IPS-11a (cell line): ENCODE data around the gene ACTN3.
A peak's percentile ranks its signal among the peaks of the same experiment; 100 is the strongest.
"Not testable (repeated sequence)": the region's sequence is repeated elsewhere in the genome, so short reads cannot be mapped to it uniquely, and the experiment has no call there.

Experiments
- H3K4me3 ChIP-seq: one replicate; pipeline ENCODE4 v1.5.1; 2013; ENCODE audit warnings: low read depth, low read length, control low read depth

ACTN3 gene

GRCh38 chr11:66562907-66563583 lies 16.3 kb downstream of the ACTN3 start:
- no peak overlapping the region for H3K4me3 ChIP-seq

- H3K4me3 ChIP-seq, result no peak overlapping the region
These were observed 17.1 kb downstream of the ACTN3 start for GRCh38 chr11:66563832-66564231.

DNA sequence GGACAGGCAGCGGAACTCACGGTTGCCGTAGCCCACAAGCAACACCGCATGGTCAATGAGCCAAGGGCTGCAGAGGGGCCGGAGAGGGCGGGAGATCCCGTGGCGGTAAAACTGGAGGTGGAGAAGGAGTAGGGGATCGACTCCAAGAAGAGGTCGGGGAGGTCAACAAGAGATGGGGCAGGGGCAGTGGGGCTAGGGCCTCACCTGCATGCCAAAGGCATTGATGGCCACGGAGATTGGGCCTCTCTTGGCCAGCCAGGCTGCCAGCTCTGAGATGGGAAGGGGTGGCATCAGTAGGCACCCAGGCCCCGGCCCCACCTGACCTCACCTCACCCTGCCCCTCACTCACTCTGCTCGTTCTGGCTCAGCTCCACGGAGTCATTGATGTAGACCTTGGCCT lies 17.8 kb downstream of the ACTN3 start:
- H3K4me3 ChIP-seq, result no peak overlapping the region

GRCh38 chr11:66564984-66565383 lies 18.3 kb downstream of the ACTN3 start:
- no peak overlapping the region for H3K4me3 ChIP-seq

DNA sequence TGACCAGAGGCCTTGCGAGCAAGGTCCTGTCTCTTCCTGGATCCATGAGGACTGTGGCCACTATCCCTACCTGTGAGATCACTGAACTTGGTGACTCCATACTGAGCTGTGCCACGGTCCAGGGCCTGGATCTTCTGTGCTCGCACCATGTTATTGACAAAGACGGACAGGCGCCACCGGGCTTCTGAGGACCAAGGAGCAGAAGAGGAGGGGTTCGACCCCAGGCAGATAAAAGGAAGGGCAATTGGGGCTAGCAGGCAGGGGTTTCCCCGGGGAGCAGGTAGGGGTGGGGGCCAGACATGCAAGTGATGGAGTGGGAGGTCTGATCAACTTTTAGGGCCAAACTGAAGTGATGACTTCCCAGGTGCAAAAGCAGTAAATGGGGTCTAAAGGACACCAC lies 19.5 kb downstream of the ACTN3 start:
- no peak overlapping the region for H3K4me3 ChIP-seq

- no peak overlapping the region for H3K4me3 ChIP-seq
These were observed 21.1 kb downstream of the ACTN3 start for GRCh38 chr11:66567787-66568123.

DNA sequence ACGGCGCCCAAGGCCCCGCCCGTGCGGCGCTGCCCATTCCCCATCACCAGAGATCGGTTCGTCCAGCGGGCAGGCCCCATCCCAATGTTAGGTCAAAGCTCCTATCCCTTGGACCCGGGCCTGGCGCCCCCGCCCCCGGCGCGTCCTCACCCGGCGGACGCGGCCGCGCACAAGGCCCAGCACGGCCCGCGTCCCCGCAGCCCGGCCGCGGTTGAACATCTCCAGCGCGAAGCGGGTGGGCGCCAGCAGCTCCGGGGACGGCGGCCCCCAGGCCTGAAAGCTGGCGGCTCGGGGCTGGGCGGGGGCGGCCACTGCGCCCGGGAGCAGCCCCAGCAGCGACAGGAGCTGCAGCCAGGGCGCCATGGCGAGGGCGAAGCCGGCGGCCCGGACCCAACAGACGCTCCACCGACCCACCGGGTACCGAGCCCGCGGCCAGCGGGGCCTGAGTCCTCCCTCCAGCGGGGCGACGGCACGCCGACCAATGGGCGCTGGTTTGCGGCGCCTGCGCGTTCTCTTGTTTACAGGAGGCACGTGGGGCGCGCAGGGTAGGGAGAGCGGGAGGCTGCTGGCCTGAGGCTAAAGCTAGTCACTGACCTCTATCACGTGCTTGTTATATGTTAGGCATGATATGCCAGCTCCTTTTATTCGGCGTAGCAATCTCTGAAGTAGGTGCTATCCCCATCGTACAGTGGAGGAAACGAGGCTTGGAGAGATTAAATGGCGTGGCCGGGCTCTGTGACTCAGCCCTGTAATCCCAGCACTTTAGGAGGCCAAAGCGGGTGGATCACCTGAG lies 21.6 kb downstream of the ACTN3 start, which contains the start of gene CTSF:
Gene CTSF (minus strand): TSS at position 483 of the 793 bp plus-strand sequence. CDS start 120 bp downstream, at position 363.
- H3K4me3 ChIP-seq, result no peak within 1 kb of the TSS

GRCh38 chr11:66569076-66569475 lies 22.4 kb downstream of the ACTN3 start:
- no peak overlapping the region for H3K4me3 ChIP-seq

DNA sequence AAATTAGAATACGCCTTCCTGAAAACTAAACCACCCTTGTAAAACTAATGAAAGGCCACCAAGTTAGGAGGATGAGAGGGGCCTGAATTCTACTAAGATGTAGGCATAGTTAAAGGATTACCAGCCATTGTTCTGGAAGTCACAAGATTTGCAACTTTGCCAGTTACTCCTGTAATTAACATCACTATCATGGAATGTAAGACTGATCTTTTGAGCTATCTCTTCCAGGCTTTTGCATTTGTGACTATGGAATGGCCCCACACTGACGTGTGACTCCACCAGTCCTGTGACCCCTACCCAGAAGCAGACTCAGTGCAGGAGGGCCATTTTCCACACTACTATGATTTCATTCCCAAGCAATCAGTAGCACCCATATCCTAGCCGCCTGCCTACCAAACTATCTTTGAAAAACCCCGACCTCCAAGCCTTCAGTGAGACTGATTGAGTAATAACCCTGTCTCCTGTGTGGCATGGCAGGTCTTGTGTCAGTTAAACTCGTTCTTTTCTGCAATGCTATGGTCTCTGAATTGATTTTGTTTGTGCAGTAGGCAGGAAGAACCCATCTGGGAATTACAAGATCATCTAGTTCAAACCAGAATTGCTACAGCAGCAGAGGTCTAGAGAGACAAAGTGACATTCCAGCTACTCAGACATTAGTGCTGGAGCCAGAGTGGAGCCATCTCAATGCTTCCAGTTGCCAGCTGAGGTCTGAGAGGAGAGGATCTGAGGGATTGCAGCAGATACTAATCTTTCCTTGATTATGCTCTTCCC lies 23.6 kb downstream of the ACTN3 start:
- no peak overlapping the region for H3K4me3 ChIP-seq

- no peak overlapping the region for H3K4me3 ChIP-seq
These were observed 24.1 kb downstream of the ACTN3 start for GRCh38 chr11:66570850-66571180.

DNA sequence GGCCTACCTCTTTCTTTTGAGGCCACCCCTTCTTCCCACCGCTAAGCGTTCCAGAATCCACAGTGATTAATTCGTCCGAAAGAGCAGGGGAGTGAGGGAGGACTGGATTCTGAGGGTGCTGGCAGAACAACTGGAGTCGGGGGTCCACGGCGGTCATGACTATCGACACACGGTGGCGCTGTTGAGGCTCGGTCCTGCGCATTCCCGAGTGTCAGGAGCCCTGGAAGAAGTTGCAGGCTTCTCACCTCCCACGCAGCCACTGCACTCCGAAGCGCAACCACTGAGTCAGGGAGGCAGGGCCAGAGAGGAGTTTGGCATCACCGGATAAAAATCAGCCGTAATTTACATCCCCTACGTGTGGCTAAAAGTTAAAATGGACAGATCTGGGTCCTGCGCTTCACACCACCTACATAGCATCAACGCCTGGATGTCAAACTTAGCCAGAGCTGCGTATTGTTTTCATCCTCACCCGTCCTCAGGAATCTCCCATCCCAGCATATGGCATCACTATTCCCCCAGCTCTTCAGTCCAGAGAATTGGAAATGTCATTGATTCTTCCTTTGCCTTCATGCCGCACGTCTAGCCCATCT lies 32.4 kb downstream of the ACTN3 start:
- H3K4me3 ChIP-seq, result no peak overlapping the region

- no peak overlapping the region for H3K4me3 ChIP-seq
These were observed 34.1 kb downstream of the ACTN3 start for GRCh38 chr11:66580803-66581202.

- no peak overlapping the region for H3K4me3 ChIP-seq
These were observed 34.6 kb downstream of the ACTN3 start for GRCh38 chr11:66581261-66581660.

DNA sequence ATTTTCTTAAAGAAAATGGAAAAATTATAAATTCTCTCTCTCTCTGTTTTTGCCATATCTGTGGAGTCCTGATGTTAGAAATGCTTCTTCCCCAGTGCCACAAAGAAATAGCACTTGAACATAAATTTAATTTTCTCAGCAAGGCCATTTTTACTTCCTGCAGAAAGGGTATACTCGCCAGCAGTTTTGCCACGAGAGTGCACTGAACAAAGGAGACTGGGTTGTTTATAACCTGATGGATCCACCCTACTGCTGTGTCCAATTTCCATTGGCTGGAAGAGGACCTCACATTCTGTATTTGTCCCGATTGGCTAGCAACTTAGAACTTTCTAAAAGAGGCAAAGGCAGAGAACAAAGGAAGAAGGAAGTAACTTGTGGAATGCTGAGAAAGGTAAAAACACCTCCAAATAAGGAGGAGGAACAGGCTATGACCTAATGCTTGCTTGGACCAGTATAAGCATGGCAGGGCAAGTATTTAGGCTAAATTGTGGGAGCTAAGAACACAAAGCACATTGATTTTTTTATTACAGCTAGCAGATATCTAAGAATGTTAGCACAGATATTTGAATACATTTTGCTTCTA lies 36.0 kb downstream of the ACTN3 start:
- not testable (repeated sequence) for H3K4me3 ChIP-seq

DNA sequence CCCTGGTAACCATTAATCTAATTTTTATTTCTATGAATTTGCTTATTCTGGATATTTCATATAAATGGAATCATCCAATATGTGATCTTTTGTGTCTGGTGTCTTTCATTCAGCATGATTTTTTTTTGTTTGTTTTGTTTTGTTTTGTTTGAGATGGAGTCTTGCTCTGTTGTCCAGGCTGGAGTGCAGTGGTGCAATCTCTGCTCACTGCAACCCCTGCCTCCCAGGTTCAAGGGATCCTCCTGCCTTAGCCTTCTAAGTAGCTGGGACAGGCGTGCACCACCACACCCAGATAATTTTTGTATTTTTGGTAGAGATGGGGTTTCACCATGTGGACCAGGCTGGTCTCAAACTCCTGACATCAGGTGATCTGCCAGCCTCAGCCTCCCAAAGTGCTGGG lies 38.7 kb downstream of the ACTN3 start:
- not testable (repeated sequence) for H3K4me3 ChIP-seq

- H3K4me3 ChIP-seq, result no peak overlapping the region
These were observed 39.4 kb downstream of the ACTN3 start for GRCh38 chr11:66586136-66586535.

DNA sequence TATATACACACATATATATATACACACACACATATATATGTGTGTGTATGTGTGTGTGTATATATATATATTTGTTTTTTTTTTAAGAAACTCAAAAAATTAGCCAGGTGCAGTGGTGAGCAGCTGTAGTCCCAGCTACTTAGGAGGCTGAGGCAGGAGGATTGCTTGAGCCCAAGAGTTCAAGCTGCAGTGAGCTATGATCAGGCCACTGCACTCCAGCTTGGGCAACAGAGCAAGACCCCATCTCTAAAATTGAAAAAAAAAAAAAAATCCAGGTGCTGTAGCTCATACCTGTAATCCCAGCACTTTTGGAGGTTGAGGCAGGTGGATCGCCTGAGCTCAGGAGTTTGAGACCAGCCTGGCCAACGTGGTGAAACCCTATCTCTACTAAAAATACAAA lies 42.6 kb downstream of the ACTN3 start:
- H3K4me3 ChIP-seq, result not testable (repeated sequence)

DNA sequence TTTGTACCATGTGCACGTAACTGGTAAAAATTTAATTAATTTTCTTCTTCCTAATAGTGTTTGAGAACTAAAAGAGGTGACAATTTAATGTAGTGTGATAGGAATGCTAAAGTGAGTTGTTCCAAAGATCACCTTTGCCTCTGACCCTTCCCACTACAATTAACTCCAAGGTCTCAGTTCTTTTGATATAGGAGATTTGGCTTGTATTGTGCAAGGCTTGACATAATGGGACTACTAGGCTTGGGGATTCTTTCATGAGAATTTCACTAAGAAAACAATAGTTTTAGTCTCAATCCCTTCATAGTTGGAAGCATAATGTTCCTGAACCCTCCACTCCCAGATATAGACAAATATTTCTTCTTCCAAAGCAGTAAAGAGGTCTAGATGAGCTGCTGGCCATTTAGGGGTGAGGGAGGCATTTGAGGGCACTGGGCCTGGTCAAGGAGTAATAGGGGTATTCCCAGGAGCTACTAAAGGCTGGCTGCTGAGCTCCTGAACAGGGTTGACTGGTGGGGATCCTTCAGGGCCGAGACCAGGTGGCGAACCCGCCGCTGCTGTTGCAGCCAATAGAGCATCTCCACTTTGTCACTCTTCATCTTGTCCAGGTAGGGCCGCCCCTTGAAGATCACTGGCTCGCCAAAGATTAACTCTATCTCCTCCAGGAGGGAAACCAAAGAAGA lies 43.4 kb downstream of the ACTN3 start:
- no peak overlapping the region for H3K4me3 ChIP-seq

DNA sequence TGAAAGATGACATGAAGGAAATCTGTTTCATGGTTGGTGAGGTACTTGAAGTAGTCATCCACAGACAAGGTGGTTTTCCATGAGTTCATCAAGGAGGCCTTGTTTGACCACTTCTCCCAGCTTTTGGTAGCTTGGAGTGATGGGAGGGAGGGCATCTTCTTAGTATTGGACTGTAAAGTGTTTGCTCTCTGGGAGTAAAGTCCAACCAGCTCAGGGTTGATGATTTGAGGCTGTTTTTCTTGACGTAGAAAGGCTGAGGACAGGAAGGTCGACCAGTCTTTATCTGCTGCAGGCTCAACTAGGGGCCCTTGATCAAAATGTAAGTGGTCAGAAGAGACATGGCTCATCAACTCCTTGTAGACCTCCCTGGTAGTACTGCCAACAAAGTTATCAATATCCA lies 44.5 kb downstream of the ACTN3 start:
- no peak overlapping the region for H3K4me3 ChIP-seq

DNA sequence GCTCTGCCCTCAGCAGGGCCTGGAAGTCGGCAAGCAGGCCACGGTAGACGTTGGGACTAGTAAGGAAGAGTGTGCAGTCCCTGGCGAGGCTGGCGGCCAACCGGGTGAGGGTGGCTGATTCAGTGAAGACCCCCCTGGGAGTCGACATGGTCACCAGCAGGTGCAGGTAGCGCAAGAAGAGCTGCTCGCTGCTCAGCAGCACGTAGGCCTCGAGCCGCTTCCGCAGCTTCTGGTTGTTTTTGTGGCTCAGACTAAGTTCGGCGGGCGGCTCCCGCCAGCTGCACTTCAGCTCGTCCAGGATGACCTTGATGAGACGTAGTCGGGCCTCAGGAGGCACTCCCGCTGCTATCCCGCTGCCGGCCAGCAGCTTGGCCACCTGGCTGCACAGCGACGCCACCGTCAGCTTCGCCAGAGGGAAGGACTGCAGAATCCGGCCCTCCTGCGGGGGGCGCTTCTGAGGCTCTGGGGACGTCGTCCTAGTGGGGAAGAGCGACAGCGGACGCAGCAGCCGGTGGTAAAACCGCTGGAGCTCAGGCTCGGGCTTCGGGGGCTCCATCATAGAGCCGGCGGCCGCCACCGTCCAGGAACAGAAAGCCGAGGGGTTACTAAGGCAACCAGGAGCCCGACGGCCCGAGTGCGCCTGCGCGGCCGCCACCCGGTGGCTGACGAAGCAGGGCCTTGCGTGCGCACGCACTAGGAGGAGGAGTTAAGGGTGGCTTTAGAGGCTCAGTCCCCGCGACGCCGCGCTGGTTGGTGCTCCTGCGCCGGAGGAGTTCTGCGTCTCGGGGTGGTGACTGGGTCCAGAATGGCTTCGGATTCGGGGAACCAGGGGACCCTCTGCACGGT lies 46.0 kb downstream of the ACTN3 start, which contains the start of the genes CCDC87 and CCS:
Gene CCDC87 (minus strand): TSS at position 607 of the 846 bp plus-strand sequence. CDS start 48 bp downstream, at position 559.
Gene CCS (plus strand): TSS at position 729 of the 846 bp plus-strand sequence. CDS start 77 bp downstream, at position 806.
- H3K4me3 ChIP-seq, result peak within 1 kb of the TSS; percentile 60
